ENCODE results near the gene OCA2.
"Not testable (repeated sequence)": the region's sequence is repeated elsewhere in the genome, so short reads cannot be mapped to it uniquely, and the experiment has no call there.

Gene OCA2

DNA sequence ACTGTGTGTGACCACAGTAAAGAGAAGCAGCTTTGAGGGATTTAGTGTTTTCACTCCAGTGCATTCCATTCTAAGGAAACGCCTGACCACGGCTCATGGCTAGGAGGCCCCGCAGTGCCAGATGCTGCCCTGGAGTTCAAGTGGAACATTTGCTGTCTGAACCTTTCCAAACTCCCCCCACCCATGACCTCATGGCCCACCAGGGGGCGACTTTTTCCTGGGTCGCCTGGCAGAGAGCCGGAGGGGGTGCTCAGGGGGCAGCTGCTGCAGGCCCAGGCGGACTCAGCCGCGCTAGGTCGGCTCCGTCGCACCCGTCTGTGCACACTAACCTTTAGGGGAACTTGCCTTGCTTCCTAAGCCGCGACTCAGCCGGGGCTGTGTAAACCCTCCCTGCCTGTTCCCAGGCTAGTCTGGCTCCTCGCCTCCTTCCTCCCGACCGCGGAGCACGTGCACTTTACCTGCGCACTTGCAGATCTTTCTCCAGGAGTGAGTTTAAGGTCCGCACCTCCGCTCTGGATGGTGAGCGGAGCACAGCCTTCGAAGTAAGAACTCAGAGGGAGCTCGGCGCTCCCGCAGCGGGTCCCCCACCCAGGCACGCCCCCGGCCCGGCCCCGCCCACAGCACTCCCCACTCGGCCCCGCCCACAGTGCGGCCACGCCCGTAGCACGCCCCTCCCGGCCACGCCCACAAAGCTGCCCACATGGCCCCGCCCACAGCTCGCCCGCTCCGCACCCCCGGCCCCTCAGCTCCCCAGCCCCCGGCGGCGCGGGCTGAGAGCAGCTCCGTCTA is at the start of gene OCA2:
OCA2 (minus strand) TSS at position 550 of the 789 bp plus-strand sequence. CDS start 17,441 bp downstream, outside the sequence.
- no peak within 1 kb of the TSS for H3K4me3 ChIP-seq (ENCODE audit: low read depth, low read length)

DNA sequence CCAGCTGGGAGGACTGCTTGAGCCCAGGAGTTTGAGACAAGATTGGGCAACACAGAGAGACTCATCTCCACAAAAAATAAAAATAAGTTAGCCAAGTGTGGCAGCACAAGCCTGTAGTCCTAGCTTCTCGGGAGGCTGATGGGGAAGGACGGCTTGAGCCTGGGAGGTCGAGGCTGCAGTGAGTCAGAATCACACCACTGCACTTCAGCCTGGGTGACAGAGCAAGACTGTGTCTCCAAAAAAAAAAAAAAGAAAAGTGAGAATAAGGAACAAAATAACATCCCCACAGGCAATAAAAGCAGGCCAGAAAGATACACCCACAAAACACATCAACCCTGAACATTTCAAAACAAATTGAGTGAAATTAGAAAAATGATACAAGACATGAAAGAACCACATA is 48.7 kb upstream of the OCA2 start:
- H3K4me3 ChIP-seq (ENCODE audit: low read depth, low read length) = no peak overlapping the region

DNA sequence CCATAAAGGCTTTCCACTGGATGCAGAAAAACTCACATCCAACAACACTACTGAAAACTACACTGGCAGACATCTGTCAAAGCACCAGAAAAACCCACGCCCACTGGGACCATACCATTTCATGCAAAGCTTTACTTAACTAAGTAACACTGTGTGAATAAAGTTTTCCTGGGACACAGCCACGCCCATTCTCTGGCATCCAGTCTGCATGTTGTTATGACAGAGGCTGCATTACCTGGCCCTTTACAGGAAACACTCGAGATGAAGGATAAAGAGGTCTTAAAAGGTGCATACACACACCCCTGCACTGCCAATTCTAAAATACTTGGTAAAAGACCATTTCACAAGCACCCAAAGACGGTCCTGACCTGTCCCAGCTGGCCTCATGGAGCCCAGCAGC is 46.3 kb upstream of the OCA2 start:
- H3K4me3 ChIP-seq (ENCODE audit: low read depth, low read length) = not testable (repeated sequence)

DNA sequence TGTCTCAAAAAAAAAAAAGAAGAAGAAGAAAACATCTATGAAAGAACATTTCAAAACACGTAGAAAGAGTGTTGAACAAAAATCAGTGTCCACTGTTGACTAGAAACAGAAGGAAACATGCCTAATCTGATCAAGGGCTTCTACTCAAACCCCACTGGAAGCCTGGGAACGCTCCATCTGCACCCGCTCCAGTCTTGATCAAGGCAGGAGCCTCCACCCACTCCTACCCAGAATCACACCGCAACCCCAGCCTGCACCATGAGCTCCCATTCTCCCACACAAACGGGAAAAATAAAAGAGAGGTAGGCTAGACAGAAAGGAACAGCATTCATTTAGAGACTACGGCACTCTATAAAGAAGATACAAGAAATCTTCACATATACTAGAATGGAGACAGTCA is 40.9 kb upstream of the OCA2 start:
- H3K4me3 ChIP-seq (ENCODE audit: low read depth, low read length) = no peak overlapping the region

DNA sequence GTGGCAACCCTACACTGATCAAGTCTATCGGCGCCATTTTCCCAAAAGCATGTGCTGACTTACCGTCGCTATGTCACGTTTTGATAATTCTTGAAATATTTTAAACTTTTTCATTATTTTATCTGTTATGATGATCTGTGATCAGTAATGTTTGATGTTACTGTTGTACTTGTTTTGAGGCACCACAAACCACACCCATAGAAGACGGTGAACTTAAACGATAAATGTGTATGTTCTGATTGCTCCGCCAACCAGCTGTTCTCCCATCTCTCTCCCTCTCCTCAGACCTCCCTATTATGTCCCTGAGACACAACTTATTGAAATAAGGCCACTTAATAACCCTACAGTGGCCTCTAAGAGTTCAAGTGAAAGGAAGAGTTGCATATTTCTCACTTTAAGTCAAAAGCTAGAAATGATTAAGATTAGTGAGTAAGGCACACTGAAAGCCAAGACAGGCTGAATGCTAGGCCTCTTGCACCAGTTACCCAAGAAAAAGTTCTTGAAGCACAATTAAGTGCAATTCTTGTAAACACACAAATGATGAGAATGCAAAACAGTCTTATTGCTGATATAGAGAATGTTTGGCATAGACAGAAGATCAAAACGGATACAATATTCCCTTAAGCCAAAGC is 38.4 kb upstream of the OCA2 start:
- H3K4me3 ChIP-seq (ENCODE audit: low read depth, low read length) = not testable (repeated sequence)

DNA sequence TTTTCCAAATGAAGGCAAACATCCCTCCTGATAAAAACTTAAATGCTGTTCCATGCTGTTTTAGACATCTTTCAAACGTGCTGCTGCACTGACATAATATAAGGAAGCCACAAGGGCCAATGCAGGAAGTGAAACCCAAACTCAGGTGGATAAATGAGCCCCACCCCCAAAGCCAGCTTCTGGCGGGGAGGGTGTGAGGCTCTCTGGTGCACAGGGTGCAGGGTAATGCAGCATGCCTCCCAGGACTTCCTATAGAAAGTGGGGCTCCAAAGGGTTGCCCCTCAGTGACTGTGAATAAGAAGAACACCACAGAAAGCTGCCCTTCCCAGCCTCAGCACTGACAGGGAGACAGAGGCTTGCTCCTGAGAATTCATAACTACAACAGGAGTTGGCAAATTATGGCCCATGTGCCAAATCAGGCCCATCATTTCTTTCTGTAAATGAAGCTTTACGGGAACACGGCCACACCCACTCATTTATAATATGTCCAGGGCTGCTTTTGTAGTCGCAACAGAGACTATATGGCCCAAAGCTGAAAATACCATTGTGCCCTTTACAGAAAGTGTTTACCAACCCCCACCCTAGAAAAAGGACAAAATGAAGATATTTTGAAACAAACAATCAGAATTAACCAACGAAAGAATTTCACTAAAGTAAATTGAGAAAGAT is 37.3 kb upstream of the OCA2 start:
- not testable (repeated sequence) for H3K4me3 ChIP-seq (ENCODE audit: low read depth, low read length)

DNA sequence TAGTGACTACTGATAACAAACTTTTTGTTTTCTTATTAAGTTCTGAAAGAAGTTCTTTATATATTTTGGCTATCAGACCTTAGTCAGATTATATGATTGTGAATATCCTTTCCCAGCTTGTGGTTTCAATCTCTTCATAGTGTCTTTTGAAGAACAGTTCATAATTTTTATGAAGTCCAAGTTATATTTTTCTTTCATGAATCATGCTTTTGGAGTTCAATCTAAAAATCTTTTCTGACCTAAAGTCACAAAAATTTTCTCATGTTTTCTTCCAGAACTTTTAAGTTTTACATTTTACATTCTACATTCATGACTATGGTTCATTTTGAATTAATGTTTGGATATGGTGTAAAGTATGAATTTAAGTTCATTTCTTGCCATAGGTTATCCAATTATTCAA is 34.2 kb upstream of the OCA2 start:
- no peak overlapping the region for H3K4me3 ChIP-seq (ENCODE audit: low read depth, low read length)

DNA sequence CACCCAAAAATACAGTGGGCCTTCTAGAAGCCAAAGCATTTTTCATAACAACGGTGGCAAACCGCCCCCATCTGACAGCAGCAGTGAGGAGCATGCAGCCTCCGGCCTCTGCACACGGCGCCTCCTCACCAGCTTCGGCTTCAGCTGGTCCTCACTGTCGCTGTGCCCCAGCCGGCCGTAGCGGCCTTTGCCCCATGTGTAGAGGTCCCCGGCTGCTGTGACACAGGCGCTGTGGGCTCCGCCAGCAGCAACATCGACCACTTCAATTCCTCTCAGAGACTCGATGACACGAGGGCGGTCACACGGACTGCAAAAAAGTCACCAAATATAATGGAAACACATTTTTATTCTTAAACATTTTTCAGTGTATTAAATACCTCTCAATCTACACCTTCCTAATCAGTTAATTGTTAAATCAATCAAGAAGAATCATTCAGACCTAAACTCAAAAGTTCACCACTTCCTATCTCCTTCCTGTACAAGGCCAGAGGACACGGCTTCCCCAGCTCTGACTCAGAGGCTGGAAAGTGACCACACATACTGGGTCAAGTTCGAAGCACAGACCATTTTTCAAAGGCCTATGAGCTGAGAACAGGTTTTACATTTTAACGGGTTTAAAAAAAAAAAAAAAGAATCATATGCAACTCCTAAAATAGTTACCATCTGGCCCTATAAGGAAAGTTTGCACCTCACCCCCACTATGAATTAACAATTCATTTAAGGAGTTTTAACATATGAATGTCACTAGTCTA is 33.6 kb upstream of the OCA2 start:
- H3K4me3 ChIP-seq (ENCODE audit: low read depth, low read length) = no peak overlapping the region

DNA sequence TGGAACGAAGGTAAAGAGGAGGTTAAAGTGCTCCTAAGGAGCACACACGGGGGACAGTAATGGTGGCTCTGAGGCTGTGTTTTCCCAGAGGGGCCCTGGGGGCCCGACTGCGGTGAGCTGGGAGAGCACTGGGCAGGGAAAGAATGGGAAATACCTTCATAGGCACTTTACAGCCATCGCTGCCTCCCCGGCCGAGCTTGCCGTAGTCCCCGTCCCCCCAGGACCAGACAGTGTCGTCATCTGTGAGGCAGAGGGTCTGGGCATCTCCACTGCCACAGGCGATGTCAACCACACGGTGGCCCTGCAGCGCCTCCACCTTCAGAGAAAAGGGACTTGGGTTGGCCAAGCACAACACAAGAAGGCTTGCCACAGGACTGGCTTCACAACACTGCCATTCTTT is 32.8 kb upstream of the OCA2 start:
- H3K4me3 ChIP-seq (ENCODE audit: low read depth, low read length) = no peak overlapping the region

DNA sequence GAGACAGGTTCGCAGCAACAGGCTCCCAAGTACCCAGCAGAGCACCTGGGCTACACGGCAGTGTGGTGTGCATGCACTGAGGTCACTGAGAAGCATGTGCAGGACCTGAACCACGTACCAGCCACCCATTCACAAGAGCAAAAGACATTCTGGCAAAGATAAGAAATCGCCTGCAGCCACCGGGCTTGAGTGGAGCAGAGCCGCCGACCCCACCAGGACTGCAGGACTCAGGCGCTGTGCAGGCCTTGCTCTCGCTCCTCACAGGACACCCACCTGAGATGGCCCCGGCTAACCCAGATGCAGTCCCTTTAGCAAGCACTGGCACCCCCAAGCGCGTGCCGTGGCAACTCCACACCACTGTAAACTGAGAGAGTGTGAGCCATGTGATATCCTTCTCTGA is 32.3 kb upstream of the OCA2 start:
- no peak overlapping the region for H3K4me3 ChIP-seq (ENCODE audit: low read depth, low read length)

DNA sequence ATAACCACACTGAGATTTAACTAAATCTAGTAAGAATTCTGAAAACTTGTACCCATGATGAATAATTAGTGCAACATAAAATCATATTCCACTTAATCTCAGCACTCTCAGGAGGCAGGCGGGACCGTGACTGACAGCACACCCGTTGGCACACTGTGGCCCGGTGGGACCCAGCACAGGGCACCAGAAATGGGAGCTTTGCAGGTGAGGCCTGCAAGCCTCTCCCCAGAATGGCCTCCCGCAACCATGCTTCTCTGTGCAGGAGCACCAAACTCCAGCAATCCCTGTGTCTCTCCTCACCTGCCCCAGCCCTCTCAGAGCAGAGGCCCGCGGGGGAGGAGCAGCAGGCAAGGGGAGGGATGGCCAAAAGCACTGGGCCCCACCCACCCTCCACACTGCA is 31.5 kb upstream of the OCA2 start:
- no peak overlapping the region for H3K4me3 ChIP-seq (ENCODE audit: low read depth, low read length)

DNA sequence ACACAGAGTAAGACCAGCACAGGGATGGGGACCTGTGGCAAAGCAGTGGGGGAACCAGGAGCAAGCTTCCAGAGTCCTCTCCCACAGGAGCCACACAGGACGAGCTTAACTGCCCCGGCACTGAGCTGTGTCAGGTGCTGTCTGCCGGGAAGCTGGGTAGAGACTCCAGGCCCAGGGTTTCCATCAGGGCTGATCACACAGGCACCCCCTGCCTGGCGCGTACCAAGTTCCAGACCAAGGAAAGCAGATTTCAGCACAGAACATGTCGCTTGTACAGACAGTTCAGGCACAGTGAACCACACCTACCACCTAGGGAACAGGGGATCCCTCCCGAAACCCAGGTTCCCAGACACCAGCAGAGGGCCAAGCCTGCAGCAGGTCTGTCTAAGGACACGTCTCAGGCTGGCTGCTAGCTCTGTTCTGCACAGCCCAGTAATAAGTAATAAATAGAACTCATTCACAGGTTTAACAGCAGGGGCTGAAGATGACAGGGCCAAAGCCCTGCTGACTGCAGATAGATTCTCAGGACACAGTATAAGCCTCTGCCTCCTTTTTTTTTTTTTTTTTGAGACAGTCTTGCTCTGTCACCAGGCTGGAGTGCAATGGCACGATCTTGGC is 30.2 kb upstream of the OCA2 start:
- no peak overlapping the region for H3K4me3 ChIP-seq (ENCODE audit: low read depth, low read length)

DNA sequence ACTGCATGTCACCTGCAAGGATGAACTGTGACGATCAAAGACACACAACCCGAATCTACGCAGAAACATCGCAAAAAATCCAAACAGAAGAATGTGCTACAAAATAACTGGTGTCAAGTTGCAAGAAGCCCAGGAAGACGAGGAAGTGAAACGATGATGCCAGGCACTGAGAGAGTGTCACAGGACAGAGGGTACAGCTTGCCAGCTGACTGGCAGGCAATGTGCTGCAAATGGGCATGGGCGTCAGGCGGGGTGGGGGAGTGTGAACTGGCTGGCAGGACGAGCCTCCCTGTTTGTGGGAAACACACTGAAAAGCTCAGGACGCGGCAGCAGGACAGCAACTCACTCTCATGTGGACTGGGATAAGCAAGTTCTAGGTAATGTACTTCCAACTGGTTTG is 28.9 kb upstream of the OCA2 start:
- H3K4me3 ChIP-seq (ENCODE audit: low read depth, low read length) = no peak overlapping the region

DNA sequence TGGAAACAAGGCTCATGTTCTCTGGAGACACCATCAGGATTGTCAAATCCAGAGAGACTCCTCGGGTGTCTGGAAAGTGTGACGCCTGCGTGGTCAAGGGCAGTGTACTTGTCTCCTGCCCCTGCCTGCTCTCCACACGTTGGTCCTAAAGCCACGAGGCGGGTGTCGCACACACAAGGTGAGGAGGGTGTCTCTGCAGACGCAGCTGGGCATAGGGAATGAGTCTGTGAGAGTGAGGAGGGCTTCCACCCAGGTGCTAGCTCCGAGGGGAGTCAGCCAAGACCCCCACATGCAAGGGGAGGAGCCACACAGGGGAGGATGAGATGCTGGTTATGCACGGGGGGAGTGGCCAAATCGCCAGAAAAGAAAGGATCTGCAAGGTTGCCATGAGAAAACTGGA is 27.9 kb upstream of the OCA2 start:
- no peak overlapping the region for H3K4me3 ChIP-seq (ENCODE audit: low read depth, low read length)

DNA sequence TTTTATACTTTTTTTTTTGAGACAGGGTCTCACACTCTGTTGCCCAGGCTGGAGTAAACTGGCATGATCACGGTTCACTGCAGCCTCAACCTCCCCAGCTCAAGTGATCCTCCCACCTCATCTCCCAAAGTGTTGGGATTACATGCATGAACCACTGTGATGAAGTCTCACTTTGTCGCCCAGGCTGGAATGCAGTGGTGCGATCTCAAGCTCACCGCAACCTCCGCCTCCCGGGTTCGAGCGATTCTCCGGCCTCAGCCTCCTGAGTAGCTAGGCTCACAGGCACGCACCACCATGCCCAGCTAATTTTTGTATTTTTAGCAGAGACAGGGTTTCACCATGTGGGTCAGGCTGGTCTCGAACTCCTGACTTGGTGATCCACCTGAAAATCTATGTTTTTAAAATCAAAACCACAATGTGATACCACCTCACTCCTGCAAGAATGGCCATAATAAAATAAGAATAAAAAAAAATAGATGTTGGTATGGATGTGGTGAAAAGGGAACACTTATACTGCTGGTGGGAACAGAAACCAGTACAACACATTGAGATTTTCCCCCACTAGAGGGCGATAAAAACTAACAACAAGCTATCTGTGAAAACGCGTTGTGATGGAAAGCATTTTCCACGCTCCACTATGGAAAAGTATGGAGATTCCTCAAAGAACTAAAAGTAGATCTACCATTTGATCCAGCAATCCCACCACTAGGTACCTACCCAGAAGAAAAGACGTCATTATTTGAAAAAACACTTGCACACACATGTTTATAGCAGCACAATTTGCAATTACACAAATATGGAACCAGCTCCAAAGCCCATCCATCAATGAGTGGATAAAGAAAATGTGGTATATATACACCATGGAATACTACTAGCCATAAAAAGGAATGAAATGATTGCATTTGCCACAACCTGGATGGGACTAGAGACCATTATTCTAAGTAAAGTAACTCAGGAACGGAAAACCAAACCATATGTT is 26.8 kb upstream of the OCA2 start:
- H3K4me3 ChIP-seq (ENCODE audit: low read depth, low read length) = no peak overlapping the region

DNA sequence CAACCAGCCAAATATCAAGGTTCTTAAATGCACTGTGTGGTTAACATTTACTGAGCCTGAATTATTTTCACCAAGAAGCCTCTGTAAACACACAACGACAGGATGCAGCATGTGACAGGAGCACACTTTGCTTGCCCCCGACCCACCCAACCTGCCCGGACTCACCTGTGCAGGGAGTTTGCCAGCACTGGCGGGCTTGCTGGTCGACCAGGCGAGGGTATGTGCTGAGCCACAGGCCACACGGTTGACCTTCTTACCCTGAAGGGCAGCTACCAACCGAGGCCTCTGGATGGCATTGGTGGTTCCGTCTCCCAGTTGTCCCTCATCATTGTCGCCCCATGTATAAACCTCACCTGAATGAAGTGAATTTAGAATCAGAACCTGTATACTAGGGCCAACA is 25.7 kb upstream of the OCA2 start:
- H3K4me3 ChIP-seq (ENCODE audit: low read depth, low read length) = no peak overlapping the region

DNA sequence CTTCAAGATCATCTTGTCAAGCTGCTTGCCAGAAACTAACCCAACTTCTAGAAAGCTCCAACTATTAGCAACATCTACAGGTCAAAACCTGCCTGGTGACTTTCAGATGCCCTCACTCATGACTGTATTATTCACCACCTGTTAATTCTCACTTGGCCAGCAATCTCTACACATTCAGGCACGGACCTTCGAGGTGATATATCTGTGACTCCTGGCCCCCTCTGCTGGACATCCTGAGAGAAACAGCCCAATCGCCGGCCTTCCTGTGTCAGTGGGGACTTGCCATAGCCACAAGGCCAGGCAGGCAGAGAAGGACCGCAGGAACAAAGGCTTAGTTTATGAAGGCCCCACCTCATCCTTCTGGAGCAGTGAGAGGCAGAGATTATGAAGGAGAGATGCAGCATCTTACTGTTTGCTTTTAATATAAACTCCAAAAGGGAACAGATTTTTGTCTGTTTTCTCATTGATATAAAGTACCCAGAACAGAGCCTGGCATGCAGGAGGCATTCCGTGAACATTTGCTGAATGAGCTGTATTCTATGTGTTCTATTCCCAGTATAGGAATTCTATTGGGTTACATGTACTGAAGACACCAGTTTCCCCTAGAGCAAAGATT is 24.4 kb upstream of the OCA2 start:
- no peak overlapping the region for H3K4me3 ChIP-seq (ENCODE audit: low read depth, low read length)

DNA sequence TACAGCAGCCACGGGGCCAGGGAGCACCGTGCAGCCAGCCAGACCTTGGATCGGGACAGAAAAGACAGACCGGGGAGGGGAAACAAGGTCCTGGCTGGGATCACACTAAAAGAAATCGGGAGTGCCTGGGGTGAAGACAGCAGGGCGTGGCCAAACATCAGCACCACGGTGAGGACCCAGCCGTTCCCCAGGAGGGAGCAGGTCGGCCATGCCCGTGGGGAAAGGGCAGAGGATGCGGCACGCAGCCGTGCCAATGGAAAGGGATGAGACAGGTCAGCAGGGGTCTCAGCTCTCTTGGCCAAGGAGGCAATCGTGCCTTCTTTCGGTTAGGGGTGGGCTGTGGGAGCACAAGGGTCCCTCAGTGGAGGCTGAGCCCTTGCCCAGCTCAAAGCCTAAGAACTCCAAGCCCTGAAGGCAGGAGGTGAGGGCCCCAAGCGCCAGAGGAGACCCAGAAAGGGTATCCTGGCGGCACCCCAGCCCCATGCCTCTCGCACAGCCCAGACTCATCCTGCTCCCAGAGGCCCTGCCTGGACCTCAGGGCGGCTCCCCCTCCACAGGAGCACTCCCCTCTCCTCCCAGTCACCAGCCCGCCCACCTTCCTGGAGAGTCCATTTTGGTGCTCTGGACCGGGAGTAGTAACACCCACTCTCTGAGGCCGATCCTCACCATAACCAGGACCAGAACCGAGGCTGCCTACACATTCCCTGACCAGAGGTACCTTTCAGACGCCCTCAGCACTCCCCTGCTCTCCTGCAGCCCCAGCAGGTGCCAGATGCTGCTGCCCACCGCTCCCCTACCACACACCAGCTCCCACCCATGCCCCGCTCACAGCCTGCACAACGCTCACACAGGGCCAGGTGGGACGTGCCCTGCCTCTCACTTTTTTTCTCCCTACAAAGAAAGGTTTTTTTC is 23.2 kb upstream of the OCA2 start:
- no peak overlapping the region for H3K4me3 ChIP-seq (ENCODE audit: low read depth, low read length)
